ENCODE data around the gene SIGLEC10. TPM values are rescaled to one million over a fixed set of nuclear protein-coding genes. Genes with fewer than 3 reads are reported as not detected.
A peak's percentile ranks its signal among the peaks of the same experiment; 100 is the strongest.

Gene SIGLEC10
- total and polyA plus RNA-seq, 10 donors, result 38.0 to 155 (median 87.5) TPM

GRCh38 chr19:51462276-51462675 is 44.8 kb upstream of the SIGLEC10 start:
- no peak for TF ChIP-seq POLR2AphosphoS5 (IDR thresholded peaks at IDR 0.05)
- no peak for TF ChIP-seq CTCF (IDR thresholded peaks at IDR 0.05 in 8 of 11, conservative IDR thresholded peaks at IDR 0.05 in 3 of 11)
- no peak for TF ChIP-seq POLR2A (IDR thresholded peaks at IDR 0.05)
- H3K36me3 ChIP-seq, result no peaks in the 10 kb centered on the region
- WGBS, 5 donors, result 75 to 85% (median 80%) methylated on average over 5 to 7 of the region's 7 CpGs
- H3K9me3 ChIP-seq, result no peaks in the 10 kb centered on the region
- intact Hi-C loops (cut with DNase I; ENCODE audit: low total_unique reads), result no loop called here
- peaks cover 0 to 51% (median 14%) of the 10 kb centered on the region in 6 donors for H3K4me1 ChIP-seq
- H3K27ac ChIP-seq, result peak overlapping the region in 4 of 8 donors; percentile 1 to 66 (median 56)
- no peak overlapping the region for H3K4me3 ChIP-seq
- peaks cover 0 to 79% (median 19%) of the 10 kb centered on the region in 7 donors for H3K27me3 ChIP-seq (replicated peaks in 1 of 7)
- peak; percentile 59 for DNase-seq

GRCh38 chr19:51461723-51462161 is 44.3 kb upstream of the SIGLEC10 start:
- intact Hi-C loops (cut with DNase I; ENCODE audit: low total_unique reads), result no loop called here
- H3K27me3 ChIP-seq (replicated peaks in 1 of 7), result peaks cover 0 to 83% (median 19%) of the 10 kb centered on the region in 7 donors
- WGBS, 5 donors, result 37 to 67% (median 51%) methylated on average over 4 to 8 of the region's 8 CpGs
- no peaks in the 10 kb centered on the region for H3K36me3 ChIP-seq
- TF ChIP-seq CTCF (IDR thresholded peaks at IDR 0.05 in 8 of 11, conservative IDR thresholded peaks at IDR 0.05 in 3 of 11) (no peak), POLR2AphosphoS5 (IDR thresholded peaks at IDR 0.05) (peak in 1 of 3 donors; percentile 25), POLR2A (IDR thresholded peaks at IDR 0.05) (no peak)
- no peak overlapping the region for H3K4me3 ChIP-seq
- DNase-seq, result peak; percentile 79
- H3K27ac ChIP-seq, result peak overlapping the region in 5 of 8 donors; percentile 1 to 66 (median 53)
- peaks cover 0 to 45% (median 14%) of the 10 kb centered on the region in 6 donors for H3K4me1 ChIP-seq
- H3K9me3 ChIP-seq, result no peaks in the 10 kb centered on the region

GRCh38 chr19:51460164-51460992 is 42.9 kb upstream of the SIGLEC10 start:
- H3K27me3 ChIP-seq (replicated peaks in 1 of 7), result peaks cover 0 to 81% (median 19%) of the 10 kb centered on the region in 7 donors
- intact Hi-C loops (cut with DNase I; ENCODE audit: low total_unique reads), result no loop called here
- no peaks in the 10 kb centered on the region for H3K36me3 ChIP-seq
- H3K4me3 ChIP-seq, result peak overlapping the region in 1 of 8 donors; percentile 29
- H3K4me1 ChIP-seq, result peaks cover 0 to 40% (median 14%) of the 10 kb centered on the region in 6 donors
- TF ChIP-seq POLR2AphosphoS5 (IDR thresholded peaks at IDR 0.05) (peak in 2 of 3 donors; percentile 57 to 58), CTCF (IDR thresholded peaks at IDR 0.05 in 8 of 11, conservative IDR thresholded peaks at IDR 0.05 in 3 of 11) (no peak)
- WGBS, 5 donors, result 60 to 68% (median 63%) methylated on average over 13 of the region's 13 CpGs
- peak; percentile 61 for DNase-seq
- no peaks in the 10 kb centered on the region for H3K9me3 ChIP-seq
- peak overlapping the region in 2 of 8 donors; percentile 28 to 66 for H3K27ac ChIP-seq

GRCh38 chr19:51458899-51459505 is 41.6 kb upstream of the SIGLEC10 start:
- H3K4me1 ChIP-seq, result peaks cover 0 to 40% (median 14%) of the 10 kb centered on the region in 6 donors
- intact Hi-C loops (cut with DNase I; ENCODE audit: low total_unique reads), result no loop called here
- no peak for TF ChIP-seq POLR2A (IDR thresholded peaks at IDR 0.05)
- TF ChIP-seq POLR2AphosphoS5 (IDR thresholded peaks at IDR 0.05), result no peak
- no peak for TF ChIP-seq CTCF (IDR thresholded peaks at IDR 0.05 in 8 of 11, conservative IDR thresholded peaks at IDR 0.05 in 3 of 11)
- no peak overlapping the region for H3K27ac ChIP-seq
- WGBS, 5 donors, result 73 to 82% (median 80%) methylated on average over 14 of the region's 14 CpGs
- H3K36me3 ChIP-seq, result no peaks in the 10 kb centered on the region
- peak; percentile 31 for DNase-seq
- H3K9me3 ChIP-seq, result no peaks in the 10 kb centered on the region
- no peak overlapping the region for H3K4me3 ChIP-seq
- peaks cover 0 to 76% (median 18%) of the 10 kb centered on the region in 7 donors for H3K27me3 ChIP-seq (replicated peaks in 1 of 7)
